NCI-H1436 (cell line): ENCODE data around the gene HECTD3.
"Not testable (repeated sequence)": the region's sequence is repeated elsewhere in the genome, so short reads cannot be mapped to it uniquely, and the experiment has no call there.

Experiments
- DNase-seq: peaks from one replicate; lab custom pipeline; 2025; lab: John Stamatoyannopoulos, UW

Gene HECTD3

DNA sequence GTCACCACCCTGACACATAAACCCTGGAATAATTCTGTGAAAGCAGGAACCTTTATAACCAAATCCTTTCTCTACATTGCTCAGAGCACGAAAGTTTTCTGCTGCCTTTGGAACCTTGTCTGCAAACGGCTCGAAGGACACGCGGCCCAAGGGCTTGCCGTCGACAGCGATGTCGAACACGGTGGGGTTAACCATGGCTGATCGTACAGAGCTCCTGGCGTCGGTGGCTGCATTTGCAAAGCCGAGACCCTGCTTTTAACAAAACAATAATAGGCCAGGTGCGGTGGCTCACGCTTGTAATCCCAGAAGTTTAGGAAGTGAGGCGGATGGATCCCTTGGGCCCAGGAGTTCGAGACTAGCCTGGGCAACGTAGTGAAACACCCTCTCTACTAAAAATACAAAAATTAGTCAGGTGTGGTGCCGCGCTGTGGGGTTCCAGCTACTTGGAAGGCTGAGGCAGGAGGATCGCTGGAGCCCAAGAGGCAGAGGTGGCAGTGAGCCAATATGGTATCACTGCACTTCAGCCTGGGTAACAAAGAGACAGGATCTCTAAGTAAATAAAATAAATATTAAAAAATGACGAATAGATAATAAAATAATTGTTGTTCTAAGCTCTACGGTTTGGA, 22.5 kb downstream of the HECTD3 start:
- no peak for DNase-seq

DNA sequence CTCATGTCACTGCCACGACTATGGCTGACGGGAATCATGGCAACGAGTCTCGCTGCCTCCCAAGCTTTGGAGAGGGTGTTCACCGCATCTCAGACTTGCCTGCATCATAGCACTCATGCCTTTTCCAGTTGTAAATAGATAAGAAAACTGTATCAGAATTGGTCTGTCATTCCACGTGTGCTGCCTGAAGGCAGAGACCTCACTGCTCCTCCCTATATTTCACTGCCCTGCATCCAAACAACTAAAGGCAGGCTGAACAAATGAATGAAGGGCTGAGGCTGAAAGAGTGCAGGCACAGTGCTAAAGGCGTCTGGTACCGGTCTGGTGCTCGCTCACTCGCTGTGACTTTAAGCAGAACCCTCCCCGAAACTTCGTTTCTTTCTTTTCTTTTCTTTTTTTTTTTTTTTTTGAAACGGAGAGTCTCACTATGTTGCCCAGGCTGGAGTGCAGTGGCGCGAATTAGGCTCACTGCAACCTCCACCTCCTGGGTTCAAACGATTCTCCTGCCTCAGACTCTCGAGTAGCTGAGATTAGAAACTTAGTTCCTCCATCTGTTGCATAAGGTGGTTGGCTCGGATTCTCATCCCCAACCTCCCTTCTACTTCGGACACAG, 25.3 kb downstream of the HECTD3 start:
- DNase-seq, result no peak

DNA sequence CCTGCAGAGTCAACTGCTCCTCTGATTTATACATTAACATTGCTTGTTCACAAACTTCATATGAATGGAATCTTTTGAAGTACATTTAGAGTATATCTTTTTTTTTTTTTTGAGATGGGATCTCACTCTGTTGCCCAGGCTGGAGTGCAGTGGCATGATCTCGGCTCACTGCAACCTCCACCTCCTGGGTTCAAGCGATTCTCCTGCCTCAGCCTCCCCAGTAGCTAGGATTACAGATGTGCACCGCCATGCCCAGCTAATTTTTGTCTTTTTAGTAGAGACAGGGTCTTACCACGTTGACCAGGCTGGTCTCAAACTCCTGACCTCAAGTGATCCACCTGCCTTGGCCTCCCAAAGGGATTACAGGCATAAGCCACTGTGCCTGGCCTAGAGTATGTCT, 33.8 kb downstream of the HECTD3 start:
- DNase-seq, result not testable (repeated sequence)

DNA sequence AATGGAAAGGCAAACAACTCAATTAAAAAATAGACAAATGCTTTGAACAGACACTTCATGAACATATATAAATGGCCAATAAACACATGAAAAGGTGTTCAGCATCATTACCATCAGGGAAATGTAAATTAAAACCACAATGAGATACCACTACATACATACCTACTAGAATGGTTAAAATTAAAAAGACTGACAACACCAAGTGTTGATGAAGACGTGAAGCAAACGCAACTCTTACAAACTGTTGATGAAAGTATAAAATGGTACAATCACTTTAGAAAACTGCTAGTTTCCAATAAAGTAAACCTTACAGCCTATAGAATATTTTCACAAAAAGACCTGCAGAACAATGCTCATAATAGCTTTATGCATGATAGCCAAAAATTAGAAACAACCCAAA, 34.9 kb downstream of the HECTD3 start:
- no peak for DNase-seq

DNA sequence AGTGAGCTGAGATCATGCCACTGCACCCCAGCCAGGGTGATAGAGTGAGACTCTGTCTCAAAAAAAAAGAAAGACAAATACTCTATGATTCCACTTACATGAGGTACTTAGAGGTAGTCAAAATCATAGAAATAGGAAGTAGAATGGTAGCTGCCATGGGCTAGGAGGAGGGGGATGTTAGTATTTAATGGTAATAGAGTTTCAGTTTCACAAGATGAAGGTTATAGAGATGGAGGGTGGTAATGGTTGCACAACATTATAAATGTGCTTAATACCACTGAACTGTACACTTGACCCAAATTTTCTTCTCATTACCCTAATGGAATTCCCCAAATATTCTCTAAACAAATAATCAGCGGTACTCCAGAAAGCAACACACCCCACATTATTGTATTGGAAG, 37.5 kb downstream of the HECTD3 start:
- no peak for DNase-seq

DNA sequence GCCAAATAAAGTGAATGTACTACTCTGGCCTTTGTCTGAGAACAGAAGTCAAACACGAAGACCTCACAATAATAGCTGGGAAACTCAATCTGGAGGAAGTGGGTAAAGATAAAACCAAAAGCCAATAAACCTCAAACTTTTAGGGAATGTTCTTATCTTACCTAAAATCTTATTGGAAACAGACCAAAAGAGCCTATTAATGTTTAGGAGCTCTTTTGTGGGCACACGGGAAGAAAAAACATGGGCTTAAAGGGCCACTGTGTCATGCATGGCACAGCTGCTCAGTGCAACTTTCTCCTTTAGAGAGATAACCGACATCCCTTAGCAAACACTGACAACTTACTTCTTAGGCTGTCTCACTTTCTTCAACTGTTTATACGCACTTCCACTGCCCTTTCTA, 40.8 kb downstream of the HECTD3 start:
- no peak for DNase-seq

DNA sequence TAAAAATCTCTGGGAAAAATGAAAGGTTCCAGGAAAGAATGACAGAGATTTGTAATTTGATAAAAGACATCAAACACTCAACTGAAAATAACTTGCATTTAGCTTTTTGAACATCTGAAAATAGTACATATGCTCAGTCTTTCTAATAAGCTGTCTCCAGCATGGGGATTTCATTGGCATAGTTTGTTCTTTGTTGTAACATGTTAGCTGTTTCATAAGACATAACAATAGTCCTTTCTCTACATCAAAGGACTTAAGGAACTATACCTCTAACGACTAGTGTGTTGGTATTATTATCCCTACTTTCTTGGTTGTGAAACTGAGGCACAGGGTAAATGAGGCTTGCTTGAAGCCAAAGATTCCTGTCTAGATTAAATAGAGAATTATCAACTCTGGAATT, 46.7 kb downstream of the HECTD3 start:
- DNase-seq, result no peak

DNA sequence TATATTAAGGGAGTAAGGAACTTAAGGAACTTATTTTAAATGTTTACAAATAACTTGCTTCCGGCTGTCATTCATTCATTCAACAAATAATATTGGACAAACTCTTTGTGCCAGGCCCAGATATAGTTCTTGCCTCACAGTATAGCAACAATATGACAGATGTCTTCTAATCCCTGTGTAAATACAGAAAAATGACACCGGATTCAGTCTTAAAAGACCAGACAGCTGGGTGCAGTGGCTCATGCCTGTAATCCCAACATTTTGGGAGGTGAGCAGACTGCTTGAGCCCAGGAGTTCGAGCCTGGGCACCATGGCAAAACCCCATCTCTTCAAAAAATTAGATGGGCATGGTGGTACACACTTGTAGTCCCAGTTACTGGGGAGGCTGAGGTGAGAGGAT, 48.4 kb downstream of the HECTD3 start:
- DNase-seq, result no peak

DNA sequence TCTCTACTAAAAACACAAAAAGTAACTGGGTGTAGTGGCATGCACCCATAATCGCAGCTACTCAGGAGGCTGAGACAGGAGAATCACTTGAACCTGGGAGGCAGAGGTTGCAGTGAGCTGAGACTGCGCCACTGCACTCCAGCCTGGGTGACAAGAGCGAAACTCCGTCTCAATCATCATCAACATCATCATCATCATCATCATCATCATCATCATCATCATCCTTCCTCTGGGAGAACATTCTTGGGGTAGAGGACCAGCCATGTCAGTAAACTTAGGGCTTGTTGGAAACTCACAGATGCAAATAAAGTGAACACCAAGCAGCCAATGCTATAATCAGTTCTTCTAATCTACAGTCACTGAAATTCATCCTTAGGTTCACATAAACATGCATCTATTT, 49.1 kb downstream of the HECTD3 start:
- DNase-seq, result not testable (repeated sequence)

DNA sequence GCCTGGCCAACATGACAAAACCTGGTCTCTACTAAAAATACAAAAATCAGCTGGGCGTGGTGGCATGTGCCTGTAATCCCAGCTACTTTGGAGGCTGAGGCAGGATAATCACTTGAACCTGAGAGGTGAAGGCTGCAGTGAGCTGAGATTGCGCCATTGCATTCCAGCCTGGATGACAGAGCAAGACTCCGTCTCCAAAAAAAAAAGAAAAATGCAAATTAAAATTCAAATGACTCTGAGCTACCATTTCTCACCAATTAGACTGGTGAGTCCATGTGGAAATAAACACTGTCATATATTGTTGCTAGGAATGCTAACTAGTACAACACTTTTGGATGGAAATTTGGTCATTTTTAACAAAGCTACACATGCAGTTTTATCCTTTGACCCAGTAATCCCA, 53.6 kb downstream of the HECTD3 start:
- not testable (repeated sequence) for DNase-seq

DNA sequence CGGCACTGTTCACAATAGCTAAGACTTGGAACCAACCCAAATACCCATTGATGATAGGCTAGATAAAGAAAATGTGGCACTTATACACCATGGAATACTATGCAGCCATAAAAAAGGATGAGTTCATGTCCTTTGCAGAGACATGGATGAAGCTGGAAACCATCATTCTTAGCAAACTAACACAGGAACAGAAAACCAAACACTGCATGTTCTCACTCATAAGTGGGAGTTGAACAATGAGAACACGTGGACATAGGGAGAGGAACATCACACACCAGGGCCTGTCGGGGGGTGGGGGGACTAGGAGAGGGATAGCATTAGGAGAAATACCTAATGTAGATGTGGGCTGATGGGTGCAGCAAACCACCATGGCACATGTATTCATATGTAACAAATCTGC, 55.0 kb downstream of the HECTD3 start:
- not testable (repeated sequence) for DNase-seq
